GM12891 (cell line): ENCODE results near the gene GRIN2A.

Source experiments
- DNase-seq: peaks from one replicate; pipeline ENCODE4 v3.0.0; 2011; ENCODE audit warnings: low spot score; ENCODE audit not compliant: insufficient read length
- FAIRE-seq: peaks from 2 replicates; lab custom pipeline; 2011; peaks lifted over from hg19 to GRCh38; lab: Jason Lieb, UNC
- PAX5 ChIP-seq: IDR thresholded peaks from 2 replicates; pipeline ENCODE4 v1.6.1; 2011; ENCODE audit warnings: low read length, moderate library complexity, mild to moderate bottlenecking; ENCODE audit not compliant: insufficient read depth, severe bottlenecking
- POLR2A ChIP-seq: IDR thresholded peaks from 2 replicates; pipeline ENCODE4 v1.6.1; 2011; ENCODE audit warnings: low read depth, low read length, control low read depth
- POLR2AphosphoS5 ChIP-seq: IDR thresholded peaks from 2 replicates; pipeline ENCODE4 v1.6.1; 2011; ENCODE audit warnings: low read depth, low read length, control low read depth
- POU2F2 ChIP-seq: IDR thresholded peaks from 2 replicates; pipeline ENCODE4 v1.6.1; 2011; ENCODE audit warnings: low read depth, mild to moderate bottlenecking, control low read depth, low read length, moderate library complexity
- SPI1 ChIP-seq: IDR thresholded peaks from 2 replicates; pipeline ENCODE4 v1.6.1; 2011; ENCODE audit warnings: low read depth, low read length, control low read depth
- TAF1 ChIP-seq: IDR thresholded peaks from 2 replicates; pipeline ENCODE4 v1.6.1; 2011; ENCODE audit warnings: low read depth, low read length, control low read depth

Gene GRIN2A

DNA sequence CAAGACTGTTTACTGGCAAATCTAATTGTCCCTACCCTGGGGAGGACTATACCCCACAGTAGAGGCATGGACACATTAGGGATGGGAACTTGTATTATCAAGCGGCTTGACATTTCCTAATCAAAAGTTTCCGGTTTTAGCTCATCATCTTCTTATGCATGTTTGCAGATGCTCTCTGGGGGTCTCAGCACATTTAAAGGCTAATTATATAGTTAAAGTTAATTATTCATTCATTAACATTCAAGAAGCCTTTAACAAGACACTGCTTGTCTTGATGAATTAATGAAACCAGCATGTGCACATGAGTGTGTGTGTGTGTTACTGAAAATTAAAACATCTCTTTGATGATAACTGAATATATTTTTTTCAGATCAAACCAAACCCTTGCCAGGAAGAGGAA, 377.1 kb downstream of the GRIN2A start:
- TF ChIP-seq POU2F2 (no peak), POLR2AphosphoS5 (no peak), SPI1 (no peak), TAF1 (no peak), POLR2A (no peak), PAX5 (no peak)
- FAIRE-seq: no peak

DNA sequence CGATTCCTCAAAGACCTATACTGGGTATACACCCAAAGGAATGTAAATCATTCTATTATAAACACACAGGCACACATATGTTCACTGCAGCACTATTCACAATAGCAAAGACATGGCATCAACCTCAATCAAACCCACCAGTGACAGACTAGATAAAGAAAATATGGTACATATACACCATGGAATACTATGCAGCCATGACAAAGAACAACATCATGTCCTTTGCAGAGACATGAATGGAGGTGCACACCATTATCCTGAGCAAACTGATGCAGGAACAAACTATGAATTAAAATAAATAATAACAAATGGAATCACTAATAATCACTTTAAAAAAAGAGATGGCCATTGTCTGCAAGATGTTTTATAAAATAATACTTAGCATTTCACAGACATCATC, 380.1 kb downstream of the GRIN2A start:
- FAIRE-seq (no peak), DNase-seq (no peak)
- TF ChIP-seq PAX5 (no peak), TAF1 (no peak), SPI1 (no peak), POLR2AphosphoS5 (no peak), POU2F2 (no peak), POLR2A (no peak)

More for the DNA sequence above, 377.1 kb downstream of the GRIN2A start:
- DNase-seq: no peak

DNA sequence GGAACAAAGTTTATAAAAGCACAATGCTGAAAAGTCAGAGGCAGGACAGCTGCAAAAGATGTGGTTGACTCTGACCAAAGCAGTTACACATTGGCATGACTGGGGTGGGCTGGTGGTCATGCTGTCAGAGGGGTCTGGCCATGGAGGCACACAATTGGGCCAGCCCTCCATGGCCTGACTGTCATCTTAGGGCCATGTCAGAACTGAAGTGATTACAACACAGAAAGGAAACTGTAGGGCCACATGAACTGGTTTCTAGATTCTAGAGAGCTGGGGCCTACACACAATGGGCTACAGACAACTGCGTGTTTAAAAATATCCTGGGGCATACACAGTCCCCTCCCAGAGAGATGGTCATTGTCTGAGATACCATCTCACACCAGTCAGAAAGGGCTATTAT, 380.6 kb downstream of the GRIN2A start:
- TF ChIP-seq TAF1: no peak
- FAIRE-seq: no peak
- DNase-seq: no peak

DNA sequence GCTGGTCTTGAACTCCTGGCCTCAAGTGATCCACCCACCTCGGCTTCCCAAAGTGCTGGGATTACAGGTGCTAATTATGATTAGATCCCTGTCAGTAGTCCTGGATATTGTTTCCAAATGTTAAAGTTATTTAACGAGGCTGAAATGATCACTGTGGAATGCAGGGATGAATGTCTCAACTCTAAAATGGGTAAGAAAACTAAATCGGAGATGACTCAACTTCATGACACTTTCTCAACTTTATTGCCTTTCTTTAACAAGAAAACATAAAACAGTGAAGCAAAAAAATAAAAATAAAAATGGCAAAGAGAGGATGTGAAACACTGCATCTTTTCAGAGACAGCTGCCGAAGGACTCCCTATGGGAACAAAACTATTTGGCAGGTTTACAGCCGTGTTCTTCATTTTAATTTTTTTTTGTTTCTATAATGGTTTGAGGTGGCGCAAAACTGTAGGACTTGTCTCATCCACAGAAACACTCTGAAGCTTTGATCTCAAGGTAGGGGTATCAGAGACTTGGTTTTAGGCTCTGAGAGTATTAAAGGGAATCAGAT, 382.0 kb downstream of the GRIN2A start:
- TF ChIP-seq PAX5 (no peak), SPI1 (no peak), POLR2A (no peak), TAF1 (no peak), POU2F2 (no peak), POLR2AphosphoS5 (no peak)
- FAIRE-seq: no peak
- DNase-seq: no peak

DNA sequence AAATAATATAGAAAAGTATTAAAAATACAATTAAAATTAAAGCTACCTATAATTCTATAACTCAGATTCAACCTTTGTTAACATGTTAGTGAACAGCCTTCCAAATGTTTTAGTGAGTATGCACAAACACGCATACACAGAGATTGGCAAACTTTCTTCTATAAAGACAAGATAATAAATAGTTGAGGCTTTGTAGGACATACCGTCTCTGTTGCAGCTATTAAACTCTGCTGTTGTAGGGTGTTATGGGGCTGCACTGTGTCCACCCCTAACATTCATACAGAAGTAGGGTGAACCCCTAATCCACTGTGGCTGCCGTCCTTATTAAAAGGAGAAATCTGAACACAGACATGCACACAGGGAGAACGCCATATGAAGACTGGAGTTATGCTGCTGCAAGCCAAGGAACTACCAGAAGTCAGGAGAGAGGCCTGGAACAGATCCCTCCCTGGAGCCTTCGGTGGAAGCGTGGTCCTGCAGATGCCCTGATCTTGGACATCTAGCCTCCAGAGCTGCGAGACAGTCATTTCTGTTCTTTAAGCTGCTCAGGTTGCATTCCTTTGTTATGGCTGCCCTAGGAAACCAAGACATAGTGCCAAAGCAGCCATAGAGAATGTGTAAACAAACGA, 383.2 kb downstream of the GRIN2A start:
- DNase-seq (no peak), FAIRE-seq (no peak)
- no peak for TF ChIP-seq POU2F2
- TF ChIP-seq POLR2A: no peak
- no peak for TF ChIP-seq PAX5
- no peak for TF ChIP-seq POLR2AphosphoS5
- no peak for TF ChIP-seq SPI1
- no peak for TF ChIP-seq TAF1

DNA sequence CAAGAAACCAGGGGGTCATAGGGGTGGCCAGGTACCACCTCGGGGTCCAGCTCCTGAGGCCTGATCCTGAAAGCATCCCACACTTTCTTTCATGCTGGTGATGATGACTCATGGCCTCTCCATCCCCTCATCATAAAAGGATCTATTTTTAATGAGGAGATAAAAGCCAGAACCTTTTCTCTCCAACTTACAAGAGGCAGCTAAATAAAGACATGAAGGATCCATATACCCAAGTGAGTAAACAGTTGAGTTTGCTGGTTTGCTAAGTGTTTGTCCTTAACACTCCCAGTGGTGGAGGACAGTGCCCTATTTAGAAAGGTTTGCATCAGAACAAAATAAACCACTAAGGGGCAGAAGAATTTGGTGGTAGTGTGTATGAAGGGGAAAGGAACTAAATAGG, 383.8 kb downstream of the GRIN2A start:
- no peak for TF ChIP-seq POLR2AphosphoS5
- TF ChIP-seq PAX5: no peak
- no peak for TF ChIP-seq SPI1
- TF ChIP-seq POLR2A: no peak
- TF ChIP-seq TAF1: no peak
- no peak for TF ChIP-seq POU2F2
- DNase-seq (no peak), FAIRE-seq (no peak)

DNA sequence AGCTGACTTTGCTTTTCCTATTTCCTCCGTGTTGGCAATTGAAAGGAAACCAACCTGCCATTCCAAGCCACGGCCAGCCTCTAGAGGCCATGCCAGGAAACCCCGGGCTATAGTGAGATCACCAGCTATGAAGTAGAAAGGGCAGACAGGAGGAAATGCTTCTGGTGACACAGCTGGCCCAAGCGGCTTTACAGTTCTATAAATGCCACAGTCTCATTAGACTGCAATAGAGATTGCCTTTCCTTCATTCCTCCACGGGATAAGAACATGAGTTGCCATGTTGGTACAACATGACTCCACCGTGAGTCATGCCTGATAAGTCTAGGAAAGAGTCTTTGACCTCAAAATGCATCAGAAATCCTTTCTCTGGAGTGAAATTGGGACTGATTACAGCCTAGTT, 384.9 kb downstream of the GRIN2A start:
- DNase-seq (no peak), FAIRE-seq (no peak)
- no peak for TF ChIP-seq POU2F2
- no peak for TF ChIP-seq SPI1
- no peak for TF ChIP-seq PAX5
- TF ChIP-seq TAF1: no peak
- no peak for TF ChIP-seq POLR2AphosphoS5
- TF ChIP-seq POLR2A: no peak

DNA sequence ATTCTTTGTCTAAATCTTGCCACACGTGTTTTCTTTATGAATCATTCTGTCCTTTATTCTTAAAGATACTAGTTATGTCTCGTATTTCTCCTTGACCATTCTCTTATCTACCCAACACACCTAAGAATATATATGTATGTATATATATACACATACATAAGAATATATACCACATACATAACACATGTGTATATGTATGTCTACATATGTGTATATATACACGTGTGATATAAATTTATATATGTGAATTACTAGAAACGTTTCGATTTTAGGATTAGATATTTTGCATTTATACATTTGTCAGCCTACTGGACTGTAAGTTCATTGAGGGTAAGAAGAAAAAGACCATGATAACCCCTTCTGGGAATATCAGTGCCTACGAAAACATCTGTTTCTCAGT, 388.6 kb downstream of the GRIN2A start:
- no peak for DNase-seq
- no peak for TF ChIP-seq POU2F2
- no peak for TF ChIP-seq TAF1
- TF ChIP-seq POLR2A: no peak
- TF ChIP-seq POLR2AphosphoS5: no peak
- TF ChIP-seq SPI1: no peak
- TF ChIP-seq PAX5: no peak
- no peak for FAIRE-seq

DNA sequence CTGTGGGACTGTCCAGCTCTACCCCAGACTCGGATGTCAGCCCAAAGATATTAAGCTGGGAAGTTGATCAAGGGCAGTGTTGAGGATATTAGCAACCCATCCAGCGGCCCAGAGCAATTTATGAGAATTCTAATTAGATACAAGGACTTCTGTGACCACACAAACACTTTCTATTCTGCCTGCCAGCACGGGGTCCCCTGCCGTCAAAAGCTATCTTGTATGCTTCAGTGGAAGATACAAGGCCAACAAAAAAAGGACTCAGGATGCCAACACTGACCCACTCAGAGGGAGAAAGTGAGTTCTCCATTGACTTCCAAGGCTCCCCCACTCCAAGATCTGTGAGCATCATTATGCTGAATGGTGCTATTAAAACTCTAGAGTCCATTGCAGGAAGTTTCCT, 390.7 kb downstream of the GRIN2A start:
- TF ChIP-seq SPI1 (no peak), PAX5 (no peak), TAF1 (no peak), POLR2AphosphoS5 (no peak), POLR2A (no peak), POU2F2 (no peak)
- no peak for DNase-seq
- no peak for FAIRE-seq

DNA sequence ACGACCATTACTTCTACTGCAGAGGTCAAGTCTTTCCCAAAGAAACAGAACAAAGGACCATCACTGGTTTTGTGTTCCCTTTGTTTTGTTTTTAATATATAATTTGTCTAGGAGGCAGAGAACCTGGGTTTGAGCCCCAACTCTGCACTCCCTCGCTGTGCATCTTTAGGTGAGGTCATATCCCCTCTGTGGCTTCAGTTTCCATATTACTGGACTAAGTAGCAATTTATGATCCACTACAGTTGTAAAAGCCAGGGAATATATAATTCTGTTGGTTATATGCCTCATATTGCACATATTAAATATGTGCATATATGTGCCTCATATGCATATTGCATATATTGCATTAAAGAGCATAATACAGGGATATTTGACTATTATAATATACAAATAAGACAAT, 392.0 kb downstream of the GRIN2A start:
- TF ChIP-seq PAX5 (no peak), POLR2AphosphoS5 (no peak), SPI1 (no peak), TAF1 (no peak), POLR2A (no peak), POU2F2 (no peak)
- no peak for FAIRE-seq
- no peak for DNase-seq

DNA sequence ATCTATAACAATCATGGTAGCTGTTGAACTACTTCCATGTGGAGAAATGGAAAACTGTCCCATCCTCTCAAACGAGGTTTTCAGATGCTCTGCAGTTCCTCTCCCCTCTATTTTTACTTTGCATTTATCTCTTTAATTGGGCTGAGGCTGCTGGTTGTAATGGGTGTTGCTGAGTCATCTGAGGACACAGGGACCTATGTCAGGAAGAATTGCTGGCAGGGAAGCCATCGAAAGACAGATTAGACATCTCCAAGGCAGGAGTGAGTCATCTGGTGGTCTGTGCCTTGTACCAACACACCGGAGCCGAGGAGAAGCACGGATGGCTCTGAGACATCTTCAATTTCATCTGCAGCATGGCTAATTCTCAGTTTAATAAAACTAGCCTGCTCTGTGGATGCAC, 394.5 kb downstream of the GRIN2A start:
- DNase-seq: no peak
- no peak for TF ChIP-seq POLR2AphosphoS5
- TF ChIP-seq TAF1: no peak
- no peak for TF ChIP-seq PAX5
- TF ChIP-seq SPI1: no peak
- no peak for TF ChIP-seq POU2F2
- no peak for TF ChIP-seq POLR2A
- no peak for FAIRE-seq
